ENCODE measurements around the gene DIPK1C.

The DIPK1C gene

DNA sequence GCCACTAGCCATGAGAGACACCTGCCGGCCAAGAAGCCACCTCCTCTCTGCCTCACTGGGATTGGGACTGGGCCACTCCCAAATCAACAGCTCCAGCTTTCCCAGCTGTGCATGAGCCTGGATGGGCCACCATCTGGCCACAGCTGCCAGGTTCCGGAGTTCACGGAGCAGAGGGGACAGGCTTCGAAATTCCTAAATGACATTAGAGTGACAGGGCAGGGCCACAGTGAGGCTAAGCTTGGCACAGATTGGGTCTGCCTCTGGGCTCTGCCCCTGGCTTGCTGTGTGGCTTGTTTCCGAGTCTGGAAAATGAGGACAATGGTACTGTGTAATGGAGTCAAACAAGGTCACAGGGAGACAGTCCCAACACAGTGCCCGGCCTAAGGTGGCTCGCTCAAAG, 6.5 kb downstream of the DIPK1C start:
- no peaks in the 10 kb centered on the region for H3K4me1 Mint-ChIP-seq (ENCODE audit: low read depth)
- no peaks in the 10 kb centered on the region for H3K9me3 Mint-ChIP-seq
- H3K27ac Mint-ChIP-seq: no peak overlapping the region
- no peaks in the 10 kb centered on the region for H3K36me3 Mint-ChIP-seq (ENCODE audit: low read depth)
- no peak overlapping the region for H3K4me3 Mint-ChIP-seq
- H3K27me3 Mint-ChIP-seq: peaks cover 20% of the 10 kb centered on the region

DNA sequence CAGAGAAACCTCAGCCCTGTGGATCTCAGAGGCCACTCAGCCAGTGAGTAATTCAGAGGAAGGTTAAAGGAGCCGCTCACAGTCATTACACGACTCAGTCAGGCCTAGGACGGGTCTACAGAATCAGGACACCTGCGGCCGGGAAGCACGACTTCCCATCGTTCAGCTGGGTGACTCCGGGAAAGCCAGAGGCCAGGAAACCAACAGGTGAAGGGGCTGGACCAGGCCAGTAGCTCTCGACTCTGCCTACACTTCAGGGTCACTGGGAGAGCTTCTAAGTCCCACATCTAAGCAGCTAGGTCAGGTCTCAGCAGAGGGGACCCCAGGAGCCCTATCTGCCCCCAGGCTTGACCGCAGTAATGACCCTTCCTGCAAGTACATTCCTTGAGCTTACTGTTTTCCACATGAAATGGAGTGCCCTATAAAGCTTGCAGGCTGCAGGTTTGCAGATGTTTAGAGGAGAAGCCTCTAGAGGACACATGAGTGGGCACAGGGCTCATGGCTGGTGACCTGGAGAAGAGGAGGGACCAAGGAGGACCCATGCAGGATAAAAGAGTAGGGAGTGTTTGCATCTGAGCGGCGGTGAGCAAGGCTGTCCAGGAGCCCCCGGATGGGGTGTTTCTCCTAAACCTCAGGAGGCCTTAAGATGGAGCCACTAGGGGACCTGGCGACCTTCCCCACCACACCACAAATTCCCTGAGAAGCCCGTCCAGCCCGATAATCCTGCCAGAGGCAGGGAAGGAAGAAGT, 9.5 kb downstream of the DIPK1C start:
- H3K27me3 Mint-ChIP-seq: no peaks in the 10 kb centered on the region
- H3K4me1 Mint-ChIP-seq (ENCODE audit: low read depth): no peaks in the 10 kb centered on the region

DNA sequence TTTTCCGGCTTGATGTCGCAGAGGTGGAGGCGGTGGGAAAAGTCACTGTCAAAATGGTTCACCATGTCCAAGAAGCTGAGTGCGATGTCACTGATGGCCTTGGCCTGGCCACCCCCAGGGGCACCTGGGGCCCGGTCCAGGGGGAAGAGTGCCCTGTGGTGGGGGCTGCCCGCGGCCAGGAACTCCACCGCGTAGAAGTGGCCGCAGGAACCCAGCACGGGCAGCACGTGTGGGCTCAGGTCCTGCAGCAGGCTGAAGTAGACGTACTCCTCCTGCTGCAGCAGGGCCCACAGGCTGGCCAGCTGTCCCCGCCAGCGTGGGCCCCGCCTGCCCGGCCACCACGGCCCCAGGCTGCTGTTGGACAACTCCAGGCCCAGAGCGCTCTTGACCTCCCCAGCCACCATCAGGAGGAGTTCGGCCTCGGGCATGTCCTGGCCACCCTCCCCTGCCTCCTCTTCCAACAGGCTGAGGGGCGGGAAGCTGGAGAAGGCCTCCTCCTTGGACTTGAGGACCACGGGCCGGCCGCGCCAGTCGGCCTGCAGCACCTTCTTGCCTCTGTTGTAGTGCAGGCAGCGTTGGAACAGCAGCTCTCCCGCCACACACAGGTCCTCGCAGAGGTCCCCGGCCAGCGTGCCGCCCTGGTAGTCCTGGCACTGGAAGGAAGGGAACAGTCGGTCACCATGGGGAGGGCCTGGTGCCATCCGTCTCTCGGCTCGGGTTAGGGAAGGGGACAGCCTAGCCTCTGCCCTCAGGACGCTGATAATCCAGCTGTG, 10.3 kb downstream of the DIPK1C start:
- no peak overlapping the region for H3K27ac Mint-ChIP-seq
- no peaks in the 10 kb centered on the region for H3K9me3 Mint-ChIP-seq
- no peaks in the 10 kb centered on the region for H3K36me3 Mint-ChIP-seq (ENCODE audit: low read depth)
- H3K4me1 Mint-ChIP-seq (ENCODE audit: low read depth): no peaks in the 10 kb centered on the region
- H3K27me3 Mint-ChIP-seq: no peaks in the 10 kb centered on the region
- H3K4me3 Mint-ChIP-seq: no peak overlapping the region

More for the DNA sequence above, 9.5 kb downstream of the DIPK1C start:
- Mint-ChIP-seq H3K27ac (no peak overlapping the region), H3K9me3 (no peaks in the 10 kb centered on the region), H3K36me3 (ENCODE audit: low read depth) (no peaks in the 10 kb centered on the region), H3K4me3 (no peak overlapping the region)

DNA sequence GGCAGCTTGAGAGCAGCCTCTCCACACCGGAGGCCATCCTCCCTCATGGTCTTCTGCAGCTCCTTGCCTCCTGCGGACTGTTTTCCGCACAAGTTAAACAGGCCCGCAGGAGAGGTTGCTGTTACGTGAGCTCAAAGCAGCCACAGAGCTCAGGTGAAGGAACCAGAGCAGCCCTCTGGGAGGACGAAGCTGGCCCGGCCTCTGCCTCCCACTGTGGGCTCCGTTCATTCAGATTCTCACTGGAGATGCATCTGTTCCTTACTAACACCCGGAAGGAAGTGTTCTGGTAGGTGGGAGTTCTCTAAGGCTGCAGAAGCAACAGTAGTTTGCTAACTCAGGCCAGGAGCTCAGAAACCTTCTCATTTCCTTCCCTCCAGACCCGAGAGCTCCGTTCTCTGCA, 10.9 kb downstream of the DIPK1C start:
- H3K4me3 Mint-ChIP-seq: no peak overlapping the region
- no peaks in the 10 kb centered on the region for H3K9me3 Mint-ChIP-seq
- H3K27ac Mint-ChIP-seq: no peak overlapping the region
- no peaks in the 10 kb centered on the region for H3K27me3 Mint-ChIP-seq
- no peaks in the 10 kb centered on the region for H3K4me1 Mint-ChIP-seq (ENCODE audit: low read depth)
- no peaks in the 10 kb centered on the region for H3K36me3 Mint-ChIP-seq (ENCODE audit: low read depth)

DNA sequence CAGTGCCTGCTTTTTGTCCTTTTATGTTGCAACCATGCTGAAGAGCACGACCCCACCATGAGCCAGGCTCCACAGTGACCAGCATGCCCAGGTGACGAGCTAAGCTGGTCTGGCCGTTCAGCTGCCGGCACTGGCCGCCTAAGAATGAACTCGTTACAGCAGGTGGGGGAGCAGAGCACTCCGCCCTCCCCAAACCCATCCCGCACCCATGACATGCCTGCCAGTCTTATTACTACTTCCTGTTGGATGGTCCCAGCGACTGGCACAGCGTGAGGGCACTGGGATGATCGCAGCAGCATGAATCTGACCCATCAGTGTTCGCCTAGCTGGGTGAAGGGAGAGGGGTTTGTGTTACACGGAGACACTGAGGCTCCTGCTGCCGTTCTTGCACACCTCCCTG, 11.5 kb downstream of the DIPK1C start:
- no peaks in the 10 kb centered on the region for H3K36me3 Mint-ChIP-seq (ENCODE audit: low read depth)
- H3K27ac Mint-ChIP-seq: no peak overlapping the region
- H3K9me3 Mint-ChIP-seq: no peaks in the 10 kb centered on the region
- no peaks in the 10 kb centered on the region for H3K4me1 Mint-ChIP-seq (ENCODE audit: low read depth)
- H3K27me3 Mint-ChIP-seq: no peaks in the 10 kb centered on the region
- H3K4me3 Mint-ChIP-seq: no peak overlapping the region

DNA sequence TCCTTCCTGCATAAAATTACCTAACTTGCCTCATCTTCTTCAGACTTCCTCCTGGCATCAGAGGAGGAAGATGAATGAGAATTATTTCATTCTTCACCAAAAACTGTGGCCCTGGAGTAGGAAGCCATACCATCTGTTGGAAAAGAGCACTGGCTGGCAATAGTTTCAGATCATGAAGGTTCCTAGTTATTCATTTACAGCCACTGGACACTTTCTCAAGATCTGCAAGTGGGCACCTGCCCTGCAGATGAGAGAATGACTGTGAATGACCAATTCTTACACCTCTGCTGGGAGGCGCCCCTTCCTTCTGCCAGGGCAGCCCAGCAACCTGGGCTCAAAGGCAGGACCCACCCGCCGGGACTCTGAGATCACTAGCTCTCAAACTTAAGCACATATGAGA, 13.0 kb downstream of the DIPK1C start:
- Mint-ChIP-seq H3K27me3 (no peaks in the 10 kb centered on the region), H3K9me3 (no peaks in the 10 kb centered on the region), H3K4me1 (ENCODE audit: low read depth) (no peaks in the 10 kb centered on the region), H3K27ac (no peak overlapping the region), H3K4me3 (no peak overlapping the region), H3K36me3 (ENCODE audit: low read depth) (no peaks in the 10 kb centered on the region)

DNA sequence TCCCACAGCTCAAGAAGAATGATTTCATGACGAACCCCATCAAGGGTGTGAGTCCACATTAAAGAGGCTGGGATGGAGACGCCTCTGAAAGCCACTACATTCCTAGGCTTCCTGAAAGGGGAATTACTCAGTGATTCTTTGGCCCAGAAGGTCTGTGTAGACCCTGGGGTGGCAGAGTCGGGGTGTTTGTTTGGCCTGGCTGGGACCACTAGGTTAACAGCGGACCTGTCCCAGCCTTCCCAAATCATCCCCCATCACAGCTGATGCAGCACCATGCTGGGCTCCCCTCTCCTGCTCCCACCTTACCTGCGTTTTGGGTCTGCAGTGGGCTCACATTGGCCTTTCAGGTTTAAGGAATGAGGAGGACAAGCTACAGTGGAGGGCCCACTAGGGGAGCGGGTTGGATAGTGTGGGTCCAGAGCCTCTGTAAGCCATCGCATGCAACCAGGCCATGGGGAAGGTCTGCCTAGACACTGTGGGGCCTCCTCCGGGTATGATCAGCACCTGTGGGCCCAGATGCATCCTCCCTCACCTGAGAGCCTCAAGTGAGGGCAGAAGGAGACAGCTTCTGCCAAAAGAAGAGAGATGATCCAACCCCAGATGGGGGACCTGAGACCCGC, 16.2 kb downstream of the DIPK1C start:
- H3K4me3 Mint-ChIP-seq: no peak overlapping the region
- H3K36me3 Mint-ChIP-seq (ENCODE audit: low read depth): no peaks in the 10 kb centered on the region
- no peaks in the 10 kb centered on the region for H3K4me1 Mint-ChIP-seq (ENCODE audit: low read depth)
- H3K27ac Mint-ChIP-seq: no peak overlapping the region
- H3K9me3 Mint-ChIP-seq: no peaks in the 10 kb centered on the region
- no peaks in the 10 kb centered on the region for H3K27me3 Mint-ChIP-seq

DNA sequence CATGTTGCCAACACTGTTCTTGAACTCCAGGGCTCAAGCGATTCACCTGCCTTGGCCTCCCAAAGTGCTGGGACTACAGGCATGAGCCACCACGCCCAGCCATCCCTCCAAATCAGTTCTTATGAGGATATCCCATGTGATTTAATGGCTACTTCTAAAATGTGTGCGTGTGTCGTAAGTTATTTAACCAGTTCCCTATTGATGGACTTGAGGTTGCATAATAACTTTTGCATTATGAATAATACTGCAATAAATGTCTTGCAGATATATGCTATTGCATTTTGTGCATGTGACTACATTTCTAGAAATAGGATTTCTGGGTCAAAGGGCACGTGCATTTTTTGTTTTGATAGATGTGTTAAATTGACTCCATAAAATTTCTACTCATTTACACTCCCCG, 19.0 kb downstream of the DIPK1C start:
- Mint-ChIP-seq H3K4me3 (no peak overlapping the region), H3K9me3 (no peaks in the 10 kb centered on the region), H3K27me3 (no peaks in the 10 kb centered on the region), H3K27ac (no peak overlapping the region), H3K36me3 (ENCODE audit: low read depth) (no peaks in the 10 kb centered on the region), H3K4me1 (ENCODE audit: low read depth) (no peaks in the 10 kb centered on the region)

DNA sequence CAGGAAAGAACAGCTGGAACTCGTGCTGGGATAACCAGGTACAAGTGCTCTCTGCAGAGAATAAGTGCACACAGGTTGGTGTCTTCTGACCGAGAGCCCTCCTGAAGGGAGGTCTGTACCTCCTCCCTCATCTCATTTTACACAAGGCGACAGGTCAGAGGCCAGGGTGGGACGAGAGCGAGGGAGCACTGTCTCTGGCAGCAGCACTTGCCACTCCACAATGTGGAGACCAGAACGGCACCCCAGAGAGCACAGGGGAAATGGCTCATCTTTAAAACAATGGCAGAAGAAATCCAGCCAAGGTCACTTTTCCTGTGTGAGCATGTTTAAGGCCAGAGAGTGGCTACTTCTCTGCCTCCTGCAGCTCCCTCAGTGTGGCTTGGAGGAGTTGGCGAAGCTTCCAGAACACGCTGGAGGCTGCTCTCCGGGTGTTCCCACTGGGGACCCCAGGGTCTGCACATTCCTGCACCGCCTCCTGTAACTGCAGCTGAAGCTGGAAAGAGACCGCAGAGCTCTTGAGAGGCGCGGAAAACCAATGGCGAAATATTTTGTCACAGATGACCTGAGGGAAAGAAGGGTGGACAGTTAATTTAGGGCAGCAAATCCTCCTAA, 20.8 kb downstream of the DIPK1C start:
- Mint-ChIP-seq H3K9me3 (no peaks in the 10 kb centered on the region), H3K27ac (no peak overlapping the region), H3K27me3 (no peaks in the 10 kb centered on the region), H3K36me3 (ENCODE audit: low read depth) (no peaks in the 10 kb centered on the region), H3K4me1 (ENCODE audit: low read depth) (no peaks in the 10 kb centered on the region), H3K4me3 (no peak overlapping the region)

DNA sequence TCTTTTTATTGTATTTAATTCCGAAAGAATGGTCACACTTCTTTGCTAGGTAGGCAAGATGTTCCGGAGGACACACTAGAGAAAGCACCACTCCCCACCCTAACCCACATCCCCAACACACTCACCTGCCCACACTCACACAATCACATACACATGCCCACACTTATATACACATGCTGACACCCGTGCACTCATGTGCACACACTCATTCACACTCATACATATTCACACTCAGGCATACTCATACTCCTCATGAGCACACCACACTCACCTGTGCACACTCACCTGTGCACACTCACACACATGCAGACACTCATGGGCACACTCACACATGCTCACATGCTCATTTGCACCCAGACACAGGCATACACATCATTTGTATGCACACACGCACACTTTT, 21.4 kb downstream of the DIPK1C start:
- H3K4me3 Mint-ChIP-seq: no peak overlapping the region
- H3K9me3 Mint-ChIP-seq: no peaks in the 10 kb centered on the region
- no peaks in the 10 kb centered on the region for H3K4me1 Mint-ChIP-seq (ENCODE audit: low read depth)
- no peaks in the 10 kb centered on the region for H3K36me3 Mint-ChIP-seq (ENCODE audit: low read depth)
- H3K27ac Mint-ChIP-seq: no peak overlapping the region
- no peaks in the 10 kb centered on the region for H3K27me3 Mint-ChIP-seq

DNA sequence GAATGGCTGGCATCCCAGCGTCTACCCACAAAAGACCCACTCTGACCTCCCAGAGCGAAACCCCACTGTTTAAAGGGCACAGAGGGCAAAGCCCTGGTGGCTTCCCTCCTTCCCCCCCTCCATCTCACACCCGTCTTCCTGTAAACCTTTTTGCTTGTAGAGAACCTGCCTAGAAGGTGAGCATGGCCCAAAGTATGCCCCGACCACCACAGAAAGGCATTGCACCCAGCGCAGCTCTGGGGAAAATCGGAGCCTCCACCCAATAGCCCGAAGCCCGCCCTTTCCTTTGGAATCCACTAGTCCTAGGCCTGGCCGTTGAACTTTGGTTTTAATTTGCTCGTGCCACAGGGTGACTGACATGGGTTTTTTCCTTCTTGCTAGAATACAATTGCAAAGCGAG, 22.6 kb downstream of the DIPK1C start:
- H3K4me3 Mint-ChIP-seq: no peak overlapping the region
- H3K36me3 Mint-ChIP-seq (ENCODE audit: low read depth): no peaks in the 10 kb centered on the region
- H3K4me1 Mint-ChIP-seq (ENCODE audit: low read depth): no peaks in the 10 kb centered on the region
- no peaks in the 10 kb centered on the region for H3K27me3 Mint-ChIP-seq
- no peaks in the 10 kb centered on the region for H3K9me3 Mint-ChIP-seq
- peak overlapping the region; percentile 54 for H3K27ac Mint-ChIP-seq

DNA sequence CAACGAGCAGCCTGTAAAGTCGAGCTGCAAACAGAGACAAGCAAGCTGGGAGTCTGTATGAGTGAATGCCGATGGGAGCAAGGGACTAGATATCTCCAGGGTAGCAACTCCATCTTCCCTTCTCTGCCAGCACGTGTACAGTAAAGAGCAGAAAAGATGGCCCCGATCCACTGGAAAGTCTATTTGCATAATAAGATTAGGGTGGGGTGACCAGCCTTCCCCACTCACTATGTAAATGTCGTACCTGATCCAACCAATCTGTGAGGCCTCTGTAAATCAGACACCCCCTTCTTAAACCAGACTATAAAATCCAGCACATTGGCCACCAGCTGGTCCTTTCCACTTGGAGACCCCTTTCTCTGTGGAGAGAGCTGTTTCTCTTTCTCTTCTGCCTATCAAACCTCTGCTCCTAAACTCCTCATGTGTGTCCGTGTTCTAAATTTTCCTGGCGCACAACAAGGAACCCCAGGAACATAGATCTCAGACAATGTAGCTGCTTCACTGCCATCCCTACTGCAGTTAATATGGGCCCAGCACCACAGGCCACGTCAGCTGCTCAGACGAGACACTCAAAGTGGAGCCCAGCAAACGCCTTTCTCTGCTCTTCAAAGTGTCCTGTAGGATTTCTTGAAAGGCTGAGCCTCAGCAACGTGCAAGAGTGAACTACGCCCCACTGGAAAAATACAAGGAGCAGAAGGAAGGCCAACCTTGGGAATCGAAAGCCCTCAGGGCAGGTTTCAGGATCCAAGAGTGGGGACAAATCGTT, 26.1 kb downstream of the DIPK1C start:
- Mint-ChIP-seq H3K27ac (no peak overlapping the region), H3K9me3 (no peaks in the 10 kb centered on the region), H3K4me3 (no peak overlapping the region), H3K4me1 (ENCODE audit: low read depth) (no peaks in the 10 kb centered on the region), H3K36me3 (ENCODE audit: low read depth) (no peaks in the 10 kb centered on the region), H3K27me3 (no peaks in the 10 kb centered on the region)

DNA sequence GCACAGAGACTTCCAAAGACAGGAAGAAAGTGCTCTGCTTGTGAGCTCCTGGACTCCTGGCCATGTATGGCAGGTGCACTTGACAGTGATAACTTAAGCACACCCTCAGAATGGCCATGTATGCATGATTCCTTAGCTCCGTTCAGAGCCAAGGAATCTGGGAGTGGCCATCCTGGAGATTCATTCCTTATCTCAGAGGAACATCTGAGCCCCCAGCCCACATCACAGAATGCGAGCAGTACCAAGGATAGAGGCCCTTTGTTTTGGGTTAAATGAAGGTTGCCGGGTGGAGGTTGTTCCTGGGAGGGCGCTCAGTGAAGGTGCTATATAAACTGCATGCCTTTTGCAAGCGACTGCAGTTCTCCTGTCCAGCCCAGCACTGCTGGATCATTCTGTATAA, 26.9 kb downstream of the DIPK1C start:
- Mint-ChIP-seq H3K27ac (no peak overlapping the region), H3K4me3 (no peak overlapping the region), H3K9me3 (no peaks in the 10 kb centered on the region), H3K4me1 (ENCODE audit: low read depth) (no peaks in the 10 kb centered on the region), H3K27me3 (no peaks in the 10 kb centered on the region), H3K36me3 (ENCODE audit: low read depth) (no peaks in the 10 kb centered on the region)

DNA sequence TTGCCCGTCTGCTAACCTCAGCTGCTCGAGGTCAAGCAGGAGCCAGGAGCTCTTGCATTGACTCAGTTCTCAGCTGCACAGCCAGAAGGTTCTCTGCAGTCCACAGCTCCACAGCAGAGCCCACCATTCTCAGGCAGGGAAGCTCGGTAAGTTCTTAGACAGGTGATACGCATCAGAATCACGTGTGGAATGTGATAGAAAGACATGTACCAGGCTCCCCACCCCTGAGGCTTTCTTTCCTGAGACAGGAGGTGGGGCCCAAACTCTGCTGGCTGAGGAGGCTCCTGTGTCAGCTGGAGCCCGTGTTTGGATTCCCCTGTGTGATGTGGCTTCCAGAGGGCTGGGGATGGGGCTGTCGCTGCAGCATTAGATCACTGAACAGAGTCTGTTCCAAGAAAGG, 28.0 kb downstream of the DIPK1C start:
- Mint-ChIP-seq H3K9me3 (no peaks in the 10 kb centered on the region), H3K27me3 (no peaks in the 10 kb centered on the region), H3K4me1 (ENCODE audit: low read depth) (no peaks in the 10 kb centered on the region), H3K36me3 (ENCODE audit: low read depth) (no peaks in the 10 kb centered on the region), H3K4me3 (no peak overlapping the region), H3K27ac (no peak overlapping the region)
